GM12878 (cell line): ENCODE measurements around the gene TUBGCP3. TPM values are rescaled to one million over a fixed set of nuclear protein-coding genes. Genes with fewer than 3 reads are reported as not detected.

Source experiments
- ATAC-seq: fragments of 200-7000 bp; cut with Tn5 transposase; 3 replicates; pipeline ENCODE4 v1.9.1; 2020; ENCODE audit warnings: mild to moderate bottlenecking, moderate library complexity
- BruUV-seq: library from RNA; stranded (reverse); fragments of 400-500 nt; replicated peaks from 2 replicates; lab custom pipeline; 2021; lab: Mats Ljungman, UMichigan
- CTCF ChIA-PET: fragments of 300-600 bp; sonication (Branson Sonifier 250); formaldehyde crosslinking; extraction: SDS; loops from one replicate; lab custom pipeline; 2021; ENCODE audit warnings: inconsistent platforms; lab: Yijun Ruan, JAX
- POLR2A ChIA-PET: fragments of 350-600 bp; formaldehyde crosslinking; extraction: SDS; loops from one replicate; lab custom pipeline; 2021; ENCODE audit warnings: inconsistent platforms; lab: Charles Lee
- RAD21 ChIA-PET: fragments of 300-600 bp; sonication (Branson Sonifier 250); formaldehyde crosslinking; loops from one replicate; lab custom pipeline; 2023; ENCODE audit warnings: antibody characterized with exemption; ENCODE audit not compliant: unreplicated experiment; lab: Charles Lee
- SMC1A ChIA-PET: fragments of 300-600 bp; sonication (Branson Sonifier 250); formaldehyde crosslinking; loops from one replicate; lab custom pipeline; 2023; ENCODE audit not compliant: unreplicated experiment, uncharacterized antibody; lab: Charles Lee
- DNase-seq: peaks from one replicate; pipeline ENCODE4 v3.0.0-alpha.2; 2011; ENCODE audit warnings: low read depth, low spot score
- FAIRE-seq: peaks from 3 replicates; lab custom pipeline; 2011; peaks lifted over from hg19 to GRCh38; lab: Jason Lieb, UNC
- H2AFZ ChIP-seq: 2 replicates; pipeline ENCODE4 v1.6.0; 2011; ENCODE audit warnings: low read depth, low read length, control low read depth; ENCODE audit not compliant: control insufficient read depth
- H3K27ac ChIP-seq: 2 replicates; pipeline ENCODE4 v1.5.1; 2011; ENCODE audit warnings: control low read depth; ENCODE audit not compliant: control insufficient read depth, insufficient read depth
- H3K27me3 ChIP-seq, 2 experiments: replicated peaks in 1 of 2; 2 replicates each; pipeline versions ENCODE4 v1.6.0 to v1.6.1; 2011; ENCODE audit warnings: low read length in 1 of 2; ENCODE audit not compliant: control insufficient read depth in 2 of 2, insufficient read depth in 2 of 2
- H3K36me3 ChIP-seq, 2 experiments: 2 replicates each; pipeline ENCODE4 v1.5.1; 2011; ENCODE audit warnings: low read length in 1 of 2; ENCODE audit not compliant: control insufficient read depth in 2 of 2, insufficient read depth in 2 of 2
- H3K4me1 ChIP-seq: 2 replicates; pipeline ENCODE4 v1.6.1; 2011; ENCODE audit warnings: mild to moderate bottlenecking, low read length, moderate library complexity, mixed read lengths; ENCODE audit not compliant: control insufficient read depth, insufficient read depth
- H3K4me2 ChIP-seq: 2 replicates; pipeline ENCODE4 v1.6.0; 2011; ENCODE audit warnings: control low read depth; ENCODE audit not compliant: control insufficient read depth, insufficient read depth
- H3K4me3 ChIP-seq: fragments of 200-600 bp; sonication (generic); 2 replicates; pipeline ENCODE4 v1.5.1; 2016
- H3K79me2 ChIP-seq: 2 replicates; pipeline ENCODE4 v1.6.0; 2011; ENCODE audit warnings: low read length; ENCODE audit not compliant: control insufficient read depth, insufficient read depth
- H3K9ac ChIP-seq: 2 replicates; pipeline ENCODE4 v1.8.0; 2011; ENCODE audit warnings: low read length, control low read depth, mixed read lengths; ENCODE audit not compliant: control insufficient read depth, insufficient read depth
- H3K9me3 ChIP-seq: replicated peaks from 3 replicates; pipeline ENCODE4 v1.5.1; 2011; ENCODE audit warnings: mild to moderate bottlenecking, low read length; ENCODE audit not compliant: control insufficient read depth, insufficient read depth
- H4K20me1 ChIP-seq: 2 replicates; pipeline ENCODE4 v1.6.0; 2011; ENCODE audit not compliant: control insufficient read depth, insufficient read depth
- ATF7 ChIP-seq: fragments of 450-650 bp; IDR thresholded peaks from 2 replicates; pipeline ENCODE4 v1.6.1; 2016; ENCODE audit warnings: low read depth, mild to moderate bottlenecking
- BCLAF1 ChIP-seq: fragments of 450-650 bp; IDR thresholded peaks from 2 replicates; pipeline ENCODE4 v1.6.1; 2017; ENCODE audit warnings: antibody characterized with exemption, mild to moderate bottlenecking, moderate library complexity
- CHD2 ChIP-seq: IDR thresholded peaks from 2 replicates; pipeline ENCODE4 v1.6.1; 2011; ENCODE audit warnings: low read depth, low read length, improper control_type of control experiment, borderline replicate concordance
- E4F1 ChIP-seq: fragments of 450-650 bp; IDR thresholded peaks from 2 replicates; pipeline ENCODE4 v1.6.1; 2018; ENCODE audit warnings: borderline replicate concordance, mild to moderate bottlenecking; ENCODE audit not compliant: partially characterized antibody
- IRF4 ChIP-seq: IDR thresholded peaks from 2 replicates; pipeline ENCODE4 v1.6.1; 2011; ENCODE audit warnings: low read depth, low read length
- MEF2A ChIP-seq: IDR thresholded peaks from 2 replicates; pipeline ENCODE4 v1.6.1; 2011; ENCODE audit warnings: low read depth, mild to moderate bottlenecking, low read length, moderate library complexity; ENCODE audit not compliant: insufficient read depth
- SREBF2 ChIP-seq: IDR thresholded peaks from 2 replicates; pipeline ENCODE4 v1.6.1; 2012; ENCODE audit warnings: mild to moderate bottlenecking, low read length
- SUZ12 ChIP-seq: fragments of 200-600 bp; sonication (generic); IDR thresholded peaks from one replicate; pipeline ENCODE4 v1.6.1; 2018; ENCODE audit warnings: antibody characterized with exemption, mild to moderate bottlenecking; ENCODE audit not compliant: unreplicated experiment
- ZBTB11 ChIP-seq: fragments of 450-650 bp; formaldehyde crosslinking; IDR thresholded peaks from 2 replicates; pipeline ENCODE4 v1.5.0; 2022; ENCODE audit warnings: mild to moderate bottlenecking, missing genetic modification characterization
- WGBS: methylation state at CpG from one replicate; pipeline ENCODE4 v1.1.6; 2016; ENCODE audit warnings: low lambda C conversion rate; ENCODE audit not compliant: insufficient replicate concordance, insufficient coverage; ENCODE audit errors: missing lambda C conversion rate; 5-methylcytosine and 5-hydroxymethylcytosine counted together
- in situ Hi-C: fragments of 300-500 bp; cut with MboI; formaldehyde crosslinking; loops from 9 replicates; pipeline ENCODE4 v1.14.3; 2018; ENCODE audit warnings: mixed read lengths
- intact Hi-C: fragments of 100-400 bp; cut with micrococcal nuclease; formaldehyde crosslinking; loops from one replicate; pipeline ENCODE4 v1.14.2; 2022; ENCODE audit not compliant: unreplicated experiment
- polyA plus RNA-seq, 11 experiments: library from polyadenylated mRNA; depleted of rRNA in 4 of 11; unstranded in 6 of 11; stranded (reverse) in 5 of 11; fragments of >200 nt; fragmentation: Nextera tagmentation in 4 of 11; fragmentation: Illumina TruSeq in 1 of 11; extraction: Ambion mirVana in 4 of 11; extraction: Trizol in 1 of 11; gene quantifications; 1 replicate in 1 of 11; 2 replicates in 10 of 11; pipeline versions ENCODE4 v1.2.1 to v1.2.3, GENCODE V29; 2011 to 2016; ENCODE audit warnings: inconsistent platforms in 2 of 11, missing spikeins in 2 of 11, low read depth in 1 of 11
- total RNA-seq, 4 experiments: library from RNA; depleted of rRNA in 3 of 4; stranded (reverse); fragments of >200 nt in 3 of 4; fragmentation: Illumina TruSeq in 1 of 4; extraction: Trizol in 1 of 4; gene quantifications; 2 replicates each; pipeline versions ENCODE4 v1.2.1 to v1.2.3, GENCODE V29; 2013 to 2021

TUBGCP3 gene
- total and polyA plus RNA-seq, 10 of the 15 experiments (the other 5 are each of a cell fraction or from before 2014, with no cell fraction given), result 4.0 to 34.0 (median 22.6) TPM

GRCh38 chr13:112603641-112604225 lies 15.8 kb upstream of the TUBGCP3 start (continued):
- TF ChIP-seq ZBTB11 (CRISPR knock-in tag), result no peak
- TF ChIP-seq SREBF2, result no peak
- TF ChIP-seq MEF2A, result no peak

- Histone ChIP-seq H3K9me3 (no peaks in the 10 kb centered on the region), H3K27ac (no peak overlapping the region), H3K4me3 (no peak overlapping the region), H3K4me2 (no peak overlapping the region), H4K20me1 (no peaks in the 10 kb centered on the region), H3K27me3 (peaks cover 0 to 3% of the 10 kb centered on the region in 2 experiments; a peak in 1 of 4 replicates), H2AFZ (no peak overlapping the region), H3K9ac (no peak overlapping the region), H3K4me1 (no peaks in the 10 kb centered on the region), H3K36me3 (no peaks in the 10 kb centered on the region), H3K79me2 (no peaks in the 10 kb centered on the region)
- ChIA-PET RAD21 (no interaction called here), POLR2A (interaction anchor here (0.6 kb wide), 1 partner anchor 24 kb away, joined by 3 read pairs; no protein-coding TSS in a partner anchor), SMC1A (interaction anchor here (1.1 kb wide), 1 partner anchor 14 kb away, joined by 3 read pairs; no protein-coding TSS in a partner anchor), CTCF (interaction anchor here (0.8 kb wide), 1 partner anchor 13 kb away, joined by 3 read pairs; no protein-coding TSS in a partner anchor)
- intact Hi-C loops, result loop anchor here (10.0 kb wide), 1 partner anchor 157 kb away; no protein-coding TSS in a partner anchor
- in situ Hi-C loops, result loop anchor here (25.0 kb wide), 1 partner anchor 515 kb away; no protein-coding TSS in a partner anchor
- no peak for FAIRE-seq
- no TSS peak for BruUV-seq
- ATAC-seq, result no peak
- WGBS, result 64% methylated on average over 8 of the region's 8 CpGs
- no peak for DNase-seq
- TF ChIP-seq E4F1 (no peak), SUZ12 (no peak), IRF4 (no peak), BCLAF1 (no peak), CHD2 (no peak), ATF7 (no peak)
Measured at GRCh38 chr13:112602189-112602588, 14.2 kb upstream of the TUBGCP3 start.
